GM12892 (cell line): ENCODE data around the gene GSG1L.
"Not testable (repeated sequence)": the region's sequence is repeated elsewhere in the genome, so short reads cannot be mapped to it uniquely, and the experiment has no call there.

Experiments
- POLR2AphosphoS5 ChIP-seq: IDR thresholded peaks from 2 replicates; pipeline ENCODE4 v1.6.1; 2011; ENCODE audit warnings: low read depth, low read length, control low read depth
- TAF1 ChIP-seq: IDR thresholded peaks from 2 replicates; pipeline ENCODE4 v1.6.1; 2011; ENCODE audit warnings: low read depth, mild to moderate bottlenecking, control low read depth, low read length, borderline replicate concordance

GRCh38 chr16:27872627-27873026, 190.9 kb downstream of the GSG1L start:
- TF ChIP-seq TAF1, POLR2AphosphoS5: not testable (repeated sequence)
